ENCODE results near the gene AMMECR1.

Gene AMMECR1

DNA sequence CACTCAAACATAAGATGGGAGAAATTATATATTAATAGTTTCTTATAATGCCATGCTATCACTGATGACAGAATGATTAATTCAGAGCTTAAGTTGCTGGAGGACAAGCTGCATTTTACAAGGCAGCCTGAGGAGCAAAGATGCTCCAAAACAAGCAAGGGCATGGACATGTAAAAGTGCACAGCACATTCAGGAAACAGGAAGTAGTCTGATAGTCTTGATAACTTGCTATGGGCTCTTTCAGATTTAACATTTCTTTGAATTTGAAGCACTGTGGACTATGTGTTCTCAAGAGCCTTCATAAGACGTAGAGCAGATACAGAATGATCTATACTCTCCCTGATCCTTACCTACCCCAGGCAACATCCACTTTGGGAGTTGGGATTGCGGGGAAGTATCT, 50.0 kb downstream of the AMMECR1 start:
- TF ChIP-seq CTCF (IDR thresholded peaks at IDR 0.05; ENCODE audit: low read depth, low read length, missing control alignments) = no peak
- no peak overlapping the region for H3K4me3 ChIP-seq (replicated peaks; ENCODE audit: low read depth, low read length)
- DNase-seq (ENCODE audit: extremely low read depth, low read depth) = no peak

DNA sequence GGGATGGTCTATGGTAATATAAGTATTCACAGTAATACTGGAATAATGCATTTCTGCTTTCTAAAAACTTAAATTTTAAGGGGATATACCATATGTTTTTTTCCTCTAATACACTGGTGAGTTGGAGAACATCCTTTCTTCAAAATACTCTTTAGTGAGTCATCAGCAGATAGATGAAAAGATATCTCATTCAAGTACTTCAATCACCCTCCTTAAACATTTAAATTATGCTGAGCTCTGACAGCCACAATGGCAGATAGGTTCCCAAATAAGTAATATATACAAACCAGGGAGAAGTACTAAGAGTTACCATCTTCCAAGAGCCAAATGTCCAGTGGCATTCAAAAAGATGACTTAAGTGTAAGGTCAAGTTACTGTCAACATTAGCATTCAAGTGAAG, 52.2 kb downstream of the AMMECR1 start:
- no peak for DNase-seq (ENCODE audit: extremely low read depth, low read depth)
- no peak overlapping the region for H3K4me3 ChIP-seq (replicated peaks; ENCODE audit: low read depth, low read length)
- TF ChIP-seq CTCF (IDR thresholded peaks at IDR 0.05; ENCODE audit: low read depth, low read length, missing control alignments) = no peak

GRCh38 chrX:110259117-110259516, 58.8 kb downstream of the AMMECR1 start:
- TF ChIP-seq CTCF (IDR thresholded peaks at IDR 0.05; ENCODE audit: low read depth, low read length, missing control alignments) = no peak
- DNase-seq (ENCODE audit: extremely low read depth, low read depth) = no peak
- H3K4me3 ChIP-seq (replicated peaks; ENCODE audit: low read depth, low read length) = no peak overlapping the region

- H3K4me3 ChIP-seq (replicated peaks; ENCODE audit: low read depth, low read length) = no peak overlapping the region
- no peak for TF ChIP-seq CTCF (IDR thresholded peaks at IDR 0.05; ENCODE audit: low read depth, low read length, missing control alignments)
- DNase-seq (ENCODE audit: extremely low read depth, low read depth) = no peak
These were observed 59.3 kb downstream of the AMMECR1 start for GRCh38 chrX:110258552-110258951.

GRCh38 chrX:110257889-110258288, 60.0 kb downstream of the AMMECR1 start:
- no peak overlapping the region for H3K4me3 ChIP-seq (replicated peaks; ENCODE audit: low read depth, low read length)
- TF ChIP-seq CTCF (IDR thresholded peaks at IDR 0.05; ENCODE audit: low read depth, low read length, missing control alignments) = no peak
- no peak for DNase-seq (ENCODE audit: extremely low read depth, low read depth)

DNA sequence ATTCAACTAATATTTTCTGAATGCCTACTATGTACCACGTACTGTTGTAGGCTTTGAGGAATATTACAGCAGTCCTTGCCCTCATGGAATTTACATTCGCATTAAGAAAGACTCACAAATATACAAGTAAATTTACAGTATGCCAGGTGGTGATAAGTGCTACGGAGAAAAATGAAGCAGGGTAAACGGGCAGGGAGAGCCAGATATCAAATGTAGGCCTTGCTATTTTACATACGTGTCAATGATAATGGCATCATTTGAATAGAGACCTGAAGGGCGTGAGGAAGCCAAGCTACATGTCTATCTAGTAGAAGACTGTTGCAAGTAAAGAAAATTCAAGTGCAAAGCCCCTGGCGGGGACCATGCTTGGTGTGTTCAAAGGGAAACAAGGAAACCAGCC, 65.2 kb downstream of the AMMECR1 start:
- no peak for TF ChIP-seq CTCF (IDR thresholded peaks at IDR 0.05; ENCODE audit: low read depth, low read length, missing control alignments)
- DNase-seq (ENCODE audit: extremely low read depth, low read depth) = no peak
- H3K4me3 ChIP-seq (replicated peaks; ENCODE audit: low read depth, low read length) = no peak overlapping the region

DNA sequence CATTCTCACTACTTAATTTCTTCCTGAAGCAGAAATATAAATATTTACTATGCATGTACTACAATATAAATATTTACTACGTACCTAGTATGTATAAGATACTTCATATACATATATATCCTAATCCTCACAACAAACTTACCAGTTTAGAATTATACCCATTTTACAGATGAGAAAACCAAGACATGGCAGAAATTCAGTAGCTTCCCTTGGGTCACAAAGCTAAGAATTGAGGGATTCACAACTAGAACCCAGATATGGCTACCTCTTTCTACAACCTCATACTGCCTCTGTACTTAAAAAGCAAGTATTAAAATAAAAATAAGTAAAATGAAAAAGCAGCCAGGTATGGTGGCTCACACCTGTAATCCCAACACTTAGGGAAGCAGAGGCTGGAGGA, 65.9 kb downstream of the AMMECR1 start:
- TF ChIP-seq CTCF (IDR thresholded peaks at IDR 0.05; ENCODE audit: low read depth, low read length, missing control alignments) = no peak
- no peak overlapping the region for H3K4me3 ChIP-seq (replicated peaks; ENCODE audit: low read depth, low read length)
- DNase-seq (ENCODE audit: extremely low read depth, low read depth) = no peak
